T-helper 1 cell treated with Interleukin-12 subunit alpha and Interleukin-12 subunit beta and Interleukin-4 antibody, amounts not matched to agents 30 μg/mL and 1 μg/mL, for 36 hours (primary cell): ENCODE data around the gene FBXW7.

Source experiments
- H3K27ac Mint-ChIP-seq: one replicate; pipeline ENCODE4 v1.8.0; 2021; ENCODE audit warnings: mild to moderate bottlenecking, mixed read lengths
- H3K27me3 Mint-ChIP-seq: one replicate; pipeline ENCODE4 v1.8.0; 2021; ENCODE audit warnings: low read depth, mixed read lengths
- H3K36me3 Mint-ChIP-seq: one replicate; pipeline ENCODE4 v1.8.0; 2021; ENCODE audit warnings: low read depth, mixed read lengths
- H3K4me1 Mint-ChIP-seq: one replicate; pipeline ENCODE4 v1.8.0; 2021; ENCODE audit warnings: low read depth, mixed read lengths
- H3K4me3 Mint-ChIP-seq: one replicate; pipeline ENCODE4 v1.8.0; 2021; ENCODE audit warnings: mild to moderate bottlenecking, moderate library complexity, mixed read lengths
- H3K9me3 Mint-ChIP-seq: one replicate; pipeline ENCODE4 v1.8.0; 2021; ENCODE audit warnings: mixed read lengths

The FBXW7 gene, protein sequence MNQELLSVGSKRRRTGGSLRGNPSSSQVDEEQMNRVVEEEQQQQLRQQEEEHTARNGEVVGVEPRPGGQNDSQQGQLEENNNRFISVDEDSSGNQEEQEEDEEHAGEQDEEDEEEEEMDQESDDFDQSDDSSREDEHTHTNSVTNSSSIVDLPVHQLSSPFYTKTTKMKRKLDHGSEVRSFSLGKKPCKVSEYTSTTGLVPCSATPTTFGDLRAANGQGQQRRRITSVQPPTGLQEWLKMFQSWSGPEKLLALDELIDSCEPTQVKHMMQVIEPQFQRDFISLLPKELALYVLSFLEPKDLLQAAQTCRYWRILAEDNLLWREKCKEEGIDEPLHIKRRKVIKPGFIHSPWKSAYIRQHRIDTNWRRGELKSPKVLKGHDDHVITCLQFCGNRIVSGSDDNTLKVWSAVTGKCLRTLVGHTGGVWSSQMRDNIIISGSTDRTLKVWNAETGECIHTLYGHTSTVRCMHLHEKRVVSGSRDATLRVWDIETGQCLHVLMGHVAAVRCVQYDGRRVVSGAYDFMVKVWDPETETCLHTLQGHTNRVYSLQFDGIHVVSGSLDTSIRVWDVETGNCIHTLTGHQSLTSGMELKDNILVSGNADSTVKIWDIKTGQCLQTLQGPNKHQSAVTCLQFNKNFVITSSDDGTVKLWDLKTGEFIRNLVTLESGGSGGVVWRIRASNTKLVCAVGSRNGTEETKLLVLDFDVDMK

GRCh38 chr4:152535903-152536544 is at the start of gene FBXW7:
TSS of gene FBXW7 (minus strand) at chr4:152536092. CDS start at chr4:152411803, 124,289 bp downstream.
- Mint-ChIP-seq H3K27ac (peak within 1 kb of the TSS; percentile 100), H3K36me3 (peaks cover 36% of the 10 kb centered on the region), H3K27me3 (no peaks in the 10 kb centered on the region), H3K4me3 (peak within 1 kb of the TSS; percentile 99), H3K9me3 (no peaks in the 10 kb centered on the region), H3K4me1 (peaks cover 52% of the 10 kb centered on the region)

DNA sequence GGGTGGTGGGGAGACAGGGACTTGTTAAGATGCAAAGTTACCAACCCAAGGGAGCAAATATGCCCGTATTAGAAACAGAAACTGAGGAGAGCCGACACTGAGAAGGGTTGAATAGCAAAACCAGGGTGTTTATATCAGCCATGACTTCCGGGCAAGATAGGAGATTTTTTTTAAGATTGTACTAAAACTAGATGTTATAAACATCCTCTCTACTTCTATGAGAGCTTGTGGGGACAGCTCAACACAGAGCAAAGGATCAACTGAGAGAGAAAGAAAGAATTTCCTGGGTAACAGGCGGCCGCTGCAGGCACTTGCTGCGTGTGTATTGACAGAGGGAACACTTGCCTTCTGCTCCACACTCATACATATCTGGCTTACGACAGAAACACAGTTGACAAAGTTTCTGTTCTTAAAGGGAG is 49.1 kb upstream of the FBXW7 start:
- Mint-ChIP-seq H3K36me3 (peaks cover 1% of the 10 kb centered on the region), H3K9me3 (peaks cover 4% of the 10 kb centered on the region), H3K27me3 (peaks cover 16% of the 10 kb centered on the region), H3K4me1 (peaks cover 5% of the 10 kb centered on the region), H3K27ac (peak overlapping the region; percentile 80), H3K4me3 (peak overlapping the region; percentile 33)

- Mint-ChIP-seq H3K4me3 (no peak overlapping the region), H3K36me3 (no peaks in the 10 kb centered on the region)
Measured at GRCh38 chr4:152581536-152582160, 45.8 kb upstream of the FBXW7 start.

GRCh38 chr4:152579916-152580315 is 44.0 kb upstream of the FBXW7 start:
- H3K4me1 Mint-ChIP-seq = peaks cover 2% of the 10 kb centered on the region
- no peak overlapping the region for H3K4me3 Mint-ChIP-seq
- peaks cover 4% of the 10 kb centered on the region for H3K9me3 Mint-ChIP-seq
- H3K36me3 Mint-ChIP-seq = no peaks in the 10 kb centered on the region
- peaks cover 23% of the 10 kb centered on the region for H3K27me3 Mint-ChIP-seq
- no peak overlapping the region for H3K27ac Mint-ChIP-seq

More at GRCh38 chr4:152581536-152582160, 45.8 kb upstream of the FBXW7 start:
- Mint-ChIP-seq H3K9me3 (peaks cover 4% of the 10 kb centered on the region), H3K27ac (no peak overlapping the region), H3K27me3 (peaks cover 23% of the 10 kb centered on the region), H3K4me1 (peaks cover 5% of the 10 kb centered on the region)

GRCh38 chr4:152579107-152579764 is 43.3 kb upstream of the FBXW7 start:
- H3K27me3 Mint-ChIP-seq = peaks cover 29% of the 10 kb centered on the region
- H3K9me3 Mint-ChIP-seq = peaks cover 4% of the 10 kb centered on the region
- no peaks in the 10 kb centered on the region for H3K4me1 Mint-ChIP-seq
- no peak overlapping the region for H3K4me3 Mint-ChIP-seq
- no peaks in the 10 kb centered on the region for H3K36me3 Mint-ChIP-seq
- no peak overlapping the region for H3K27ac Mint-ChIP-seq

- peaks cover 4% of the 10 kb centered on the region for H3K9me3 Mint-ChIP-seq
- H3K4me1 Mint-ChIP-seq = no peaks in the 10 kb centered on the region
- H3K27me3 Mint-ChIP-seq = peaks cover 33% of the 10 kb centered on the region
- no peak overlapping the region for H3K4me3 Mint-ChIP-seq
- H3K27ac Mint-ChIP-seq = no peak overlapping the region
- no peaks in the 10 kb centered on the region for H3K36me3 Mint-ChIP-seq
Measured at GRCh38 chr4:152578670-152579069, 42.8 kb upstream of the FBXW7 start.

- H3K27me3 Mint-ChIP-seq = peaks cover 35% of the 10 kb centered on the region
- no peak overlapping the region for H3K27ac Mint-ChIP-seq
- no peak overlapping the region for H3K4me3 Mint-ChIP-seq
- peaks cover 2% of the 10 kb centered on the region for H3K36me3 Mint-ChIP-seq
- H3K4me1 Mint-ChIP-seq = no peaks in the 10 kb centered on the region
- peaks cover 4% of the 10 kb centered on the region for H3K9me3 Mint-ChIP-seq
Measured at GRCh38 chr4:152577708-152578396, 42.0 kb upstream of the FBXW7 start.

- Mint-ChIP-seq H3K27ac (no peak overlapping the region), H3K4me1 (peaks cover under 1% of the 10 kb centered on the region), H3K27me3 (peaks cover 30% of the 10 kb centered on the region), H3K9me3 (no peaks in the 10 kb centered on the region), H3K36me3 (peaks cover 2% of the 10 kb centered on the region), H3K4me3 (no peak overlapping the region)
Measured at GRCh38 chr4:152575533-152575932, 39.6 kb upstream of the FBXW7 start.

DNA sequence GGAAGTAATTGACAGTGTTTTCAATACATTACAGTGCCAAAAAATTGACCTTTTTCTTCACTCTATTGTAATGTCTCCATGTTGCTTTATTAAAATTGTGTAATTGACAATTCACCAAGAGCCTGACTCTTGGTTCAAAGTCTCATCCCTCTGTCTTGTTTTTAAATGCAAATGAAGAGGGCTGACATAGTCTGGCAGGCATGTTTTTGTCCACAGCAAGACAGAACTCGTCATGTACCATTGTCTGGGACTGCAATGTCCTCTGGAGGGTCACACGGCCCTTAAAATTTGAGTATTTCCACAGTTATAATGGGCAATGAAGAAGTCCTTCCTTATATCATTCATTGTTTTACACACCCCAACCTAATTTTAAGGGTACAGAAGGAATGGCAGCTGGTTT is 38.0 kb upstream of the FBXW7 start:
- H3K27ac Mint-ChIP-seq = no peak overlapping the region
- H3K4me1 Mint-ChIP-seq = peaks cover 2% of the 10 kb centered on the region
- H3K4me3 Mint-ChIP-seq = no peak overlapping the region
- H3K9me3 Mint-ChIP-seq = no peaks in the 10 kb centered on the region
- peaks cover 2% of the 10 kb centered on the region for H3K36me3 Mint-ChIP-seq
- peaks cover 28% of the 10 kb centered on the region for H3K27me3 Mint-ChIP-seq

- peaks cover 2% of the 10 kb centered on the region for H3K4me1 Mint-ChIP-seq
Measured at GRCh38 chr4:152572417-152573086, 36.7 kb upstream of the FBXW7 start.

DNA sequence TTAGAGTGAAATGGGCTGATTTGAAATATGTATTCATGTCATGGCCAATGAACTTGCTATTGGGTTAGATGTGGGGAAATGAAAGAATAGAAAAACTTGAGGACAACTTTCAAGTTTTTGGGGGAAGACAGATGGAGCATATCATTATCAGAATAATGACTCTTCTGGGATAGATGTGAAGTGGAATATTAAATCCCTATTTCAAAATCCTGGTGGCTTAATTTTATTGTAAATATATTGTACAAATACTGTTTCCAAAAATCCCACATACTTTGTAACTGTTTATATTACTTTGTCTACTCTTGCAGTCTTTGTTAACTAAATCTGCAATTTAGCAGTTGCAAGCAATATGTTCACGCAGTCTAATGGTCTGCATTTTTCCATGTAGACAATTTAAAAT is 35.9 kb upstream of the FBXW7 start:
- H3K27me3 Mint-ChIP-seq = peaks cover 23% of the 10 kb centered on the region
- no peak overlapping the region for H3K4me3 Mint-ChIP-seq
- H3K36me3 Mint-ChIP-seq = peaks cover 2% of the 10 kb centered on the region
- H3K9me3 Mint-ChIP-seq = no peaks in the 10 kb centered on the region
- H3K4me1 Mint-ChIP-seq = peaks cover 2% of the 10 kb centered on the region
- no peak overlapping the region for H3K27ac Mint-ChIP-seq

More at GRCh38 chr4:152572417-152573086, 36.7 kb upstream of the FBXW7 start:
- H3K27ac Mint-ChIP-seq = no peak overlapping the region
- H3K27me3 Mint-ChIP-seq = peaks cover 23% of the 10 kb centered on the region
- no peak overlapping the region for H3K4me3 Mint-ChIP-seq
- H3K36me3 Mint-ChIP-seq = peaks cover 2% of the 10 kb centered on the region
- no peaks in the 10 kb centered on the region for H3K9me3 Mint-ChIP-seq

DNA sequence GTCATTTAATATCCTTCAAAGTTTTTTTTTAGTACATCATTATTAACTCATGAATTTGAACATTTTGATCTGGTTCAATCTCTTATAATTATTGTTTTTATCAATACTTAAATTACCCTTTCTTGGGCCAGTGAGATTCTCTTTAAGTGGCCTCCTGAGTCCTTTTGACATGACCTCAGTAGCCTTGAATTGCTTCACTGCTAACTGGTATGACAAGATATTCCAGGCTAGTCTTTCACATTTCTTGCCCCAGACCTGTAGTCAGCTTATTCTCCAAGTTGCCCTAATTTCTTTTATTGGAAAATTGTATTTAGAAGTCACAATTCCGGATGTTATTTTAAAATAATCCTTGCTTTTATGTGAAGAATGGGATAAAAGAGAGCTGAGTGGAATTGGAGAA is 35.4 kb upstream of the FBXW7 start:
- peaks cover 23% of the 10 kb centered on the region for H3K27me3 Mint-ChIP-seq
- H3K4me3 Mint-ChIP-seq = no peak overlapping the region
- no peaks in the 10 kb centered on the region for H3K9me3 Mint-ChIP-seq
- H3K36me3 Mint-ChIP-seq = peaks cover 2% of the 10 kb centered on the region
- H3K27ac Mint-ChIP-seq = no peak overlapping the region
- H3K4me1 Mint-ChIP-seq = peaks cover 2% of the 10 kb centered on the region

DNA sequence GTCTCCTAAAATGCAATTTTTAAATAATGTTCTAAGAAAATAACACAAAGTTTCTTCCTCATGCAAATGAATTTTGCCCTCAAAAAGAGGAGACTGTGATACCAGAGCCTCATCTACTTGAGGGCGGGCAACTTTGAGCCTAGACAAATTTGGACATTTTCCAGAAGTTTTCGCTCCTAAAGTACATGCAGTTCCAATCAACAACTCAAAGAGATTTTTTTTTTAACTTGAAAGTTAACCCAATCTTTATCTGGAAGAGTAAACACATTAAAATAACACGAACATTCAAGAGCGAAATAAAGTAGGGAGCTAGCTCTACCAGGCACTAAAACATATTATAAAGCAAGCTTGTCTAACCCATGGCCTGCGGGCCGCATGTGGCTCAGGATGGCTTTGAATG is 29.4 kb upstream of the FBXW7 start:
- Mint-ChIP-seq H3K36me3 (no peaks in the 10 kb centered on the region), H3K9me3 (no peaks in the 10 kb centered on the region), H3K27ac (no peak overlapping the region), H3K4me3 (no peak overlapping the region), H3K4me1 (peaks cover 4% of the 10 kb centered on the region), H3K27me3 (no peaks in the 10 kb centered on the region)
